H1 (cell line): ENCODE results near the gene CCDC183. TPM values are rescaled to one million over a fixed set of nuclear protein-coding genes. Genes with fewer than 3 reads are reported as not detected.

Experiments
- CTCF ChIA-PET: fragments of 300-600 bp; sonication (Branson Sonifier 250); formaldehyde crosslinking; loops from one replicate; lab custom pipeline; 2021; ENCODE audit not compliant: partially characterized antibody; lab: Charles Lee
- POLR2A ChIA-PET: fragments of 300-600 bp; sonication (Branson Sonifier 250); formaldehyde crosslinking; loops from one replicate; lab custom pipeline; 2021; ENCODE audit warnings: inconsistent platforms; ENCODE audit not compliant: partially characterized antibody; lab: Charles Lee
- DNase-seq, 2 experiments: peaks; one replicate each; pipeline versions ENCODE4 v3.0.0 to v3.0.0-alpha.2; 2010 to 2022; ENCODE audit warnings: low spot score in 2 of 2, low read depth in 1 of 2, mixed read lengths in 1 of 2
- FAIRE-seq: peaks from 2 replicates; lab custom pipeline; 2011; peaks lifted over from hg19 to GRCh38; lab: Jason Lieb, UNC
- H2AFZ ChIP-seq: 2 replicates; pipeline ENCODE4 v1.8.1; 2012; ENCODE audit warnings: low read length, inconsistent platforms
- H2AK5ac ChIP-seq: 2 replicates; pipeline ENCODE4 v1.6.1; 2013; ENCODE audit warnings: low read depth, low read length
- H2BK120ac ChIP-seq: replicated peaks from 2 replicates; pipeline ENCODE3; 2013; ENCODE audit warnings: low read depth, low read length, inconsistent platforms
- H2BK12ac ChIP-seq: 2 replicates; pipeline ENCODE4 v1.6.1; 2013; ENCODE audit warnings: low read depth, low read length
- H2BK15ac ChIP-seq: 2 replicates; pipeline ENCODE4 v1.6.1; 2013; ENCODE audit warnings: low read length
- H2BK20ac ChIP-seq: 2 replicates; pipeline ENCODE4 v1.6.1; 2013; ENCODE audit warnings: low read length
- H2BK5ac ChIP-seq: 2 replicates; pipeline ENCODE4 v1.6.1; 2013; ENCODE audit warnings: low read depth, low read length
- H3K14ac ChIP-seq: 2 replicates; pipeline ENCODE4 v1.6.1; 2013; ENCODE audit warnings: inconsistent platforms; ENCODE audit not compliant: insufficient read length
- H3K18ac ChIP-seq: 2 replicates; pipeline ENCODE4 v1.6.1; 2013; ENCODE audit warnings: low read length; ENCODE audit errors: extremely low read depth
- H3K23ac ChIP-seq: 2 replicates; pipeline ENCODE4 v1.6.1; 2013; ENCODE audit warnings: inconsistent platforms; ENCODE audit not compliant: insufficient read length
- H3K23me2 ChIP-seq: 2 replicates; pipeline ENCODE4 v1.6.1; 2013; ENCODE audit warnings: low read depth, low read length
- H3K27ac ChIP-seq: 2 replicates; pipeline ENCODE4 v1.6.1; 2011; ENCODE audit warnings: low read depth, low read length, inconsistent platforms
- H3K27me3 ChIP-seq, 4 experiments: replicated peaks in 1 of 4; 1 replicate in 1 of 4; 2 replicates in 3 of 4; pipeline versions ENCODE4 v1.6.1 to v1.8.1; 2011 to 2013; ENCODE audit warnings: low read length in 3 of 4, mild to moderate bottlenecking in 3 of 4, inconsistent platforms in 2 of 4, mixed read lengths in 2 of 4, moderate library complexity in 1 of 4; ENCODE audit not compliant: control insufficient read depth in 3 of 4, insufficient read depth in 3 of 4; ENCODE audit errors: extremely low read depth in 1 of 4
- H3K36me3 ChIP-seq, 4 experiments: 2 replicates each; pipeline versions ENCODE4 v1.6.1 to v1.8.1; 2011 to 2013; ENCODE audit warnings: mild to moderate bottlenecking in 4 of 4, low read length in 3 of 4, moderate library complexity in 2 of 4, control low read depth in 1 of 4, inconsistent platforms in 1 of 4; ENCODE audit not compliant: insufficient read depth in 4 of 4, control insufficient read depth in 2 of 4
- H3K4ac ChIP-seq: replicated peaks from 2 replicates; pipeline ENCODE3; 2013; ENCODE audit warnings: low read length, low read depth, mixed read lengths, inconsistent platforms; ENCODE audit not compliant: insufficient read length
- H3K4me1 ChIP-seq, 4 experiments: replicated peaks in 1 of 4; 1 replicate in 1 of 4; 2 replicates in 3 of 4; pipeline versions ENCODE4 v1.6.1 to v1.8.1; 2011 to 2013; ENCODE audit warnings: low read length in 3 of 4, inconsistent platforms in 2 of 4, mixed read lengths in 1 of 4; ENCODE audit not compliant: insufficient read depth in 4 of 4, control insufficient read depth in 3 of 4
- H3K4me2 ChIP-seq, 2 experiments: 2 replicates each; pipeline versions ENCODE4 v1.6.1 to v1.8.1; 2011 to 2013; ENCODE audit warnings: low read depth in 2 of 2, low read length in 2 of 2, control low read depth in 1 of 2, inconsistent platforms in 1 of 2, mild to moderate bottlenecking in 1 of 2; ENCODE audit not compliant: insufficient read depth in 1 of 2
- H3K4me3 ChIP-seq, 4 experiments: fragments of 200-600, 300-600 bp in 1 of 4; sonication (generic), shearing (Covaris generic), sonication (Bioruptor Twin) in 1 of 4; 2 replicates each; pipeline versions ENCODE4 v1.5.1 to v1.8.1; 2011 to 2016; ENCODE audit warnings: low read length in 4 of 4, low read depth in 3 of 4, control low read depth in 2 of 4, inconsistent platforms in 2 of 4, mild to moderate bottlenecking in 2 of 4, mixed read lengths in 1 of 4, moderate library complexity in 1 of 4; ENCODE audit not compliant: insufficient read depth in 2 of 4; ENCODE audit errors: extremely low read depth in 1 of 4
- H3K56ac ChIP-seq: replicated peaks from 2 replicates; pipeline ENCODE3; 2013; ENCODE audit warnings: low read depth, mild to moderate bottlenecking, mixed read lengths, low read length, inconsistent platforms; ENCODE audit not compliant: insufficient read length
- H3K79me1 ChIP-seq: 2 replicates; pipeline ENCODE4 v1.6.1; 2013; ENCODE audit warnings: low read depth, low read length, control low read depth
- H3K79me2 ChIP-seq, 2 experiments: 2 replicates each; pipeline versions ENCODE4 v1.6.1 to v1.8.1; 2012 to 2013; ENCODE audit warnings: low read length in 2 of 2, mild to moderate bottlenecking in 2 of 2, inconsistent platforms in 1 of 2; ENCODE audit not compliant: insufficient read depth in 2 of 2, control insufficient read depth in 1 of 2
- H3K9ac ChIP-seq, 4 experiments: replicated peaks in 1 of 4; 1 replicate in 1 of 4; 2 replicates in 3 of 4; pipeline versions ENCODE4 v1.6.1 to v1.8.1; 2011 to 2013; ENCODE audit warnings: low read depth in 3 of 4, low read length in 3 of 4, control low read depth in 2 of 4, mild to moderate bottlenecking in 2 of 4, moderate library complexity in 2 of 4, inconsistent platforms in 1 of 4; ENCODE audit errors: extremely low read depth in 1 of 4
- H3K9me3 ChIP-seq, 2 experiments: 2 replicates each; pipeline versions ENCODE4 v1.6.1 to v1.8.1; 2012 to 2013; ENCODE audit warnings: mild to moderate bottlenecking in 2 of 2, moderate library complexity in 2 of 2, control low read depth in 1 of 2, inconsistent platforms in 1 of 2, low read depth in 1 of 2, low read length in 1 of 2, mixed read lengths in 1 of 2; ENCODE audit not compliant: insufficient read depth in 2 of 2
- H4K20me1 ChIP-seq, 2 experiments: replicated peaks in 1 of 2; 2 replicates each; pipeline versions ENCODE3 to v1.8.1; 2011 to 2013; ENCODE audit warnings: inconsistent platforms in 2 of 2, low read length in 2 of 2, mild to moderate bottlenecking in 1 of 2; ENCODE audit not compliant: insufficient read depth in 2 of 2, control insufficient read depth in 1 of 2
- H4K5ac ChIP-seq: 2 replicates; pipeline ENCODE4 v1.6.1; 2013; ENCODE audit warnings: low read length, low read depth, mixed read lengths, inconsistent platforms; ENCODE audit not compliant: insufficient read length
- H4K8ac ChIP-seq: 2 replicates; pipeline ENCODE4 v1.8.0; 2013; ENCODE audit warnings: mild to moderate bottlenecking, moderate library complexity, low read length, inconsistent platforms; ENCODE audit not compliant: insufficient read depth; ENCODE audit errors: extremely low read depth
- H4K91ac ChIP-seq: replicated peaks from 2 replicates; pipeline ENCODE3; 2013; ENCODE audit warnings: low read length, mixed read lengths, inconsistent platforms; ENCODE audit not compliant: insufficient read length
- CBX5 ChIP-seq: fragments of 300-800, 300-1000 bp; sonication (generic); IDR thresholded peaks from 2 replicates; pipeline ENCODE4 v1.7.1; 2016; ENCODE audit warnings: antibody characterized with exemption, low read length, low read depth
- EZH2 ChIP-seq: fragments of 200-600 bp; sonication (generic); IDR thresholded peaks from 2 replicates; pipeline ENCODE4 v1.7.1; 2012; ENCODE audit warnings: low read depth, mild to moderate bottlenecking, moderate library complexity, low read length, inconsistent platforms; ENCODE audit not compliant: severe bottlenecking
- GABPA ChIP-seq: IDR thresholded peaks from 2 replicates; pipeline ENCODE4 v1.6.1; 2011; ENCODE audit warnings: mild to moderate bottlenecking, low read length, moderate library complexity, borderline replicate concordance; ENCODE audit not compliant: insufficient read depth
- YY1 ChIP-seq: IDR thresholded peaks from 2 replicates; pipeline ENCODE4 v1.6.1; 2011; ENCODE audit warnings: low read depth, mild to moderate bottlenecking, low read length
- WGBS, 2 experiments: shearing (Covaris generic) in 1 of 2; methylation state at CpG; one replicate each; pipeline versions ENCODE4 v1.1.6 to v1.1.7; 2013 to 2015; ENCODE audit warnings: low lambda C conversion rate in 2 of 2, mixed read lengths in 2 of 2, inconsistent platforms in 1 of 2, low coverage in 1 of 2, missing lambda C conversion rate in 1 of 2; ENCODE audit not compliant: insufficient replicate concordance in 2 of 2, insufficient coverage in 1 of 2, insufficient read length in 1 of 2; ENCODE audit errors: extremely low coverage in 1 of 2, missing lambda C conversion rate in 1 of 2; 5-methylcytosine and 5-hydroxymethylcytosine counted together
- polyA plus RNA-seq, 7 experiments: library from polyadenylated mRNA; depleted of rRNA in 3 of 7; stranded (reverse) in 5 of 7; unstranded in 2 of 7; fragments of >200 nt in 5 of 7; fragments of 200-250 nt in 2 of 7; gene quantifications; 1 replicate in 5 of 7; 2 replicates in 1 of 7; 4 replicates in 1 of 7; pipeline versions ENCODE4 v1.2.1 to v1.2.3, GENCODE V29; 2011 to 2013; ENCODE audit warnings: missing spikeins in 2 of 7, mixed read lengths in 2 of 7
- total RNA-seq: library from RNA; stranded (reverse); fragmentation: NEBNext Ultra II Directional; extraction: Animal tissue kit (Norgen Biotek cat#: 25700); gene quantifications from 2 replicates; pipeline ENCODE4 v1.2.1, GENCODE V29; 2021

The CCDC183 gene
- total and polyA plus RNA-seq, 2 of the 8 experiments (the other 6 are each of a cell fraction or from before 2014, with no cell fraction given) = 0.51 to 1.6 TPM

DNA sequence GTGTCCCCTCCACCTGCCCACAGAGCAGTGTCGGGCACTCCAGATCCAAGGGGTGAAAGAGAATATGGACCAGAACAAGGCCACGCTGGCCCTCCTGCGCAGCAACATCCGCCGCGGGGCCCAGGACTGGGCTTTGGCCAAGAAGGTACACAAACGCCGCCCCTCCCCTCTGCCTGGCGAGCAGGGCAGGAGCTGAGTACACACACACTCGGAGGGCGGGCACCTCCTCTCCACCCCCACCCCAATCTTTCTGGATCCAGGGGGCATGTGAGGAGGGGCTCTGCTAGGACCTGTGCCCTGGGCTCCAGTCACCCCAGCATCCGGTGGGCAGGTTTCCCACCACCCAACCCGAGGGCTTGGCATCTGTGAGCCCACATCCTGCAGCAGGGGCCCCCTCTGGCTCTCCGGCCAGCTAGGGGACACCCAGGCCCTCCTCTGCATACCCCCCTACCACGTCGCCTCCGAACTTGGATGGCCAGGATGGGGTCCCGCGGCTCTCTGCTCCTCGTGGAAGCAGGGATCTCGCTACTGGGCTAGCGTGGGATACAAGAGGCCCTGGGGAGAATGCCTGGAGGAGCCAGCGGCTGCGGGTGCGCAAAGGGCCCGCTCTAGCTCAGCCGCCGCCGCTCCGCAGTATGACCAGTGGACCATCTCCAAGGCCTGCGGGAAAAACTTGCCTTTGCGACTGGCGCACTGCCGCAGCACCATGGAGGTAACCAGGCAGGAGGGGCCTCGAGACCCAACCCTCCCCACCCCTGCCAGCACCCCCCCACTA lies 3.1 kb downstream of the CCDC183 start:
- no peak overlapping the region for H3K14ac ChIP-seq
- no peak overlapping the region for H2BK20ac ChIP-seq
- H3K4me2 ChIP-seq = peak overlapping the region; percentile 88 to 93
- H3K27me3 ChIP-seq = peaks cover 0 to 21% (median 11%) of the 10 kb centered on the region in 4 experiments; a peak in 5 of 7 replicates
- no peak overlapping the region for H2AFZ ChIP-seq
- H3K4ac ChIP-seq = no peak overlapping the region
- no peak overlapping the region for H3K23ac ChIP-seq
- no peak overlapping the region for H2BK120ac ChIP-seq
- no peak overlapping the region for H4K91ac ChIP-seq
- ChIA-PET POLR2A (interaction anchor here (0.9 to 2.2 kb wide), 3 partner anchors 9 to 71 kb away, joined by 3 to 12 read pairs (median 4); partner anchors contain the start of gene RABL6), CTCF (interaction anchor here (1.1 to 2.5 kb wide), 7 partner anchors 9 to 85 kb away, joined by 3 to 10 read pairs (median 4); partner anchors contain the start of gene AJM1)
- H3K9me3 ChIP-seq = no peaks in the 10 kb centered on the region
- H3K4me1 ChIP-seq = peaks cover 0 to 17% (median 10%) of the 10 kb centered on the region in 4 experiments; a peak in 6 of 7 replicates
- no peak overlapping the region for H4K5ac ChIP-seq
- no peak overlapping the region; a peak in 1 of 7 replicates for H3K9ac ChIP-seq
- H2BK12ac ChIP-seq = no peak overlapping the region
- no peaks in the 10 kb centered on the region; the same call in 1 of the 2 replicates for H3K79me1 ChIP-seq
- H2BK15ac ChIP-seq = no peak overlapping the region
- WGBS, 2 experiments = 59% methylated on average over 31 of the region's 35 CpGs; no CpG with 5 or more reads in 1 of the 2 experiments
- H4K8ac ChIP-seq = no peak overlapping the region; the same call in 1 of the 2 replicates
- H3K27ac ChIP-seq = no peak overlapping the region
- no peaks in the 10 kb centered on the region for H3K79me2 ChIP-seq
- peak overlapping the region; percentile 71 for H3K18ac ChIP-seq
- H3K36me3 ChIP-seq = no peaks in the 10 kb centered on the region
- H3K23me2 ChIP-seq = peaks cover 15% of the 10 kb centered on the region; the same call in 1 of the 2 replicates
- TF ChIP-seq EZH2 (peak; percentile 35), GABPA (peak; percentile 22; the same call in 1 of the 2 replicates), CBX5 (no peak), YY1 (no peak)
- H3K4me3 ChIP-seq = peak overlapping the region; percentile 52 to 76 (median 61)
- H2AK5ac ChIP-seq = no peak overlapping the region
- H4K20me1 ChIP-seq = peaks cover 0 to 2% of the 10 kb centered on the region in 2 experiments
- no peak for FAIRE-seq
- no peak for DNase-seq
- no peak overlapping the region for H3K56ac ChIP-seq
- H2BK5ac ChIP-seq = no peak overlapping the region
